IMR-90 (cell line): ENCODE measurements around the gene THRAP3. TPM values are rescaled to one million over a fixed set of nuclear protein-coding genes. Genes with fewer than 3 reads are reported as not detected.

Source experiments
- ATAC-seq: fragments of 200-7000 bp; cut with Tn5 transposase; 2 replicates; pipeline ENCODE4 v1.9.1; 2020; ENCODE audit warnings: low read depth, mild to moderate bottlenecking, moderate library complexity
- BruUV-seq: library from RNA; stranded (reverse); fragments of 400-500 nt; replicated peaks from 2 replicates; lab custom pipeline; 2021; lab: Mats Ljungman, UMichigan
- CTCF ChIA-PET: fragments of 300-600 bp; formaldehyde crosslinking; extraction: SDS; loops from one replicate; lab custom pipeline; 2021; ENCODE audit warnings: antibody characterized with exemption; lab: Yijun Ruan, JAX
- POLR2A ChIA-PET: fragments of 300-600 bp; sonication (Branson Sonifier 250); formaldehyde crosslinking; loops from one replicate; lab custom pipeline; 2022; ENCODE audit warnings: antibody characterized with exemption; ENCODE audit not compliant: unreplicated experiment; lab: Charles Lee
- DNase-seq: peaks from one replicate; pipeline ENCODE4 v3.0.0; 2013
- H2AFZ ChIP-seq: replicated peaks from 2 replicates; pipeline ENCODE3; 2013; ENCODE audit warnings: low read length, mild to moderate bottlenecking; ENCODE audit not compliant: poor library complexity
- H2AK5ac ChIP-seq: 2 replicates; pipeline ENCODE4 v1.6.1; 2013; ENCODE audit warnings: low read depth, low read length, inconsistent platforms
- H2AK9ac ChIP-seq: replicated peaks from 2 replicates; pipeline ENCODE3; 2013; ENCODE audit warnings: mild to moderate bottlenecking, low read depth, low read length, moderate library complexity; ENCODE audit not compliant: poor library complexity
- H2BK120ac ChIP-seq: 2 replicates; pipeline ENCODE4 v1.6.1; 2013; ENCODE audit warnings: low read depth, low read length, inconsistent platforms
- H2BK15ac ChIP-seq: 3 replicates; pipeline ENCODE4 v1.6.1; 2013; ENCODE audit warnings: low read depth, low read length, inconsistent platforms
- H2BK20ac ChIP-seq: 2 replicates; pipeline ENCODE4 v1.6.1; 2013; ENCODE audit warnings: low read depth, mild to moderate bottlenecking, inconsistent platforms, low read length, moderate library complexity
- H2BK5ac ChIP-seq: 2 replicates; pipeline ENCODE4 v1.6.1; 2013; ENCODE audit warnings: mild to moderate bottlenecking, low read depth, low read length, inconsistent platforms; ENCODE audit not compliant: poor library complexity, severe bottlenecking
- H3K14ac ChIP-seq: replicated peaks from 2 replicates; pipeline ENCODE4 v1.6.1; 2013; ENCODE audit warnings: low read depth, low read length, inconsistent platforms
- H3K18ac ChIP-seq: 2 replicates; pipeline ENCODE4 v1.6.1; 2013; ENCODE audit warnings: low read depth, low read length, control low read depth
- H3K23ac ChIP-seq: 2 replicates; pipeline ENCODE4 v1.6.1; 2013; ENCODE audit warnings: low read depth, low read length, inconsistent platforms
- H3K27ac ChIP-seq: 2 replicates; pipeline ENCODE4 v1.5.1; 2013; ENCODE audit warnings: mild to moderate bottlenecking, control low read depth, low read length; ENCODE audit not compliant: insufficient read depth
- H3K27me3 ChIP-seq: 2 replicates; pipeline ENCODE4 v1.6.1; 2013; ENCODE audit warnings: low read length; ENCODE audit not compliant: control insufficient read depth, insufficient read depth
- H3K36me3 ChIP-seq: 2 replicates; pipeline ENCODE4 v1.6.1; 2013; ENCODE audit warnings: low read length, mixed read lengths; ENCODE audit not compliant: control insufficient read depth, insufficient read depth
- H3K4ac ChIP-seq: 2 replicates; pipeline ENCODE4 v1.6.1; 2013; ENCODE audit warnings: low read depth, low read length, inconsistent platforms
- H3K4me1 ChIP-seq: 2 replicates; pipeline ENCODE4 v1.6.1; 2013; ENCODE audit warnings: low read length, mixed read lengths; ENCODE audit not compliant: control insufficient read depth, insufficient read depth
- H3K4me2 ChIP-seq: 2 replicates; pipeline ENCODE4 v1.6.1; 2013; ENCODE audit warnings: low read depth, mild to moderate bottlenecking, control low read depth, low read length, moderate library complexity
- H3K4me3 ChIP-seq: 2 replicates; pipeline ENCODE4 v1.5.1; 2013; ENCODE audit warnings: low read depth, mild to moderate bottlenecking, control low read depth, low read length, moderate library complexity; ENCODE audit not compliant: insufficient read depth
- H3K56ac ChIP-seq: 2 replicates; pipeline ENCODE4 v1.6.1; 2013; ENCODE audit warnings: low read length, inconsistent platforms; ENCODE audit not compliant: insufficient read depth; ENCODE audit errors: extremely low read depth
- H3K79me1 ChIP-seq, 2 experiments: 2 replicates each; pipeline ENCODE4 v1.6.1; 2013; ENCODE audit warnings: low read length in 2 of 2, inconsistent platforms in 1 of 2, low read depth in 1 of 2
- H3K9ac ChIP-seq: 2 replicates; pipeline ENCODE4 v1.6.1; 2013; ENCODE audit warnings: low read depth, low read length, control low read depth
- H3K9me1 ChIP-seq: 2 replicates; pipeline ENCODE4 v1.6.1; 2013; ENCODE audit warnings: low read length, inconsistent platforms; ENCODE audit not compliant: insufficient read depth
- H3K9me3 ChIP-seq: 2 replicates; pipeline ENCODE4 v1.6.1; 2013; ENCODE audit warnings: low read length; ENCODE audit not compliant: control insufficient read depth, insufficient read depth
- H4K20me1 ChIP-seq: 2 replicates; pipeline ENCODE4 v1.6.1; 2013; ENCODE audit warnings: low read length, inconsistent platforms; ENCODE audit not compliant: insufficient read depth
- H4K5ac ChIP-seq: 2 replicates; pipeline ENCODE4 v1.6.1; 2013; ENCODE audit warnings: mild to moderate bottlenecking, low read depth, low read length, control low read depth
- H4K8ac ChIP-seq, 2 experiments: 2 replicates each; pipeline ENCODE4 v1.6.1; 2013; ENCODE audit warnings: low read depth in 2 of 2, low read length in 2 of 2, control low read depth in 1 of 2, inconsistent platforms in 1 of 2
- H4K91ac ChIP-seq: 2 replicates; pipeline ENCODE4 v1.6.1; 2013; ENCODE audit warnings: low read depth, low read length, inconsistent platforms; ENCODE audit not compliant: insufficient read depth
- BHLHE40 ChIP-seq: fragments of 150-350 bp; IDR thresholded peaks from 2 replicates; pipeline ENCODE4 v1.6.1; 2016; ENCODE audit warnings: mild to moderate bottlenecking, low read depth, low read length
- CEBPB ChIP-seq: IDR thresholded peaks from 2 replicates; pipeline ENCODE4 v1.6.1; 2012; ENCODE audit warnings: low read depth, low read length, improper control_type of control experiment
- CHD1 ChIP-seq: IDR thresholded peaks from 2 replicates; pipeline ENCODE4 v1.6.1; 2012; ENCODE audit warnings: low read depth, low read length, improper control_type of control experiment
- FOS ChIP-seq: fragments of 150-350 bp; IDR thresholded peaks from 2 replicates; pipeline ENCODE4 v1.6.1; 2016; ENCODE audit warnings: low read depth, low read length
- MAFK ChIP-seq: IDR thresholded peaks from 2 replicates; pipeline ENCODE4 v1.6.1; 2012; ENCODE audit warnings: low read depth, low read length, improper control_type of control experiment
- MAZ ChIP-seq: IDR thresholded peaks from 2 replicates; pipeline ENCODE4 v1.6.1; 2012; ENCODE audit warnings: low read depth, mild to moderate bottlenecking, low read length, improper control_type of control experiment, moderate library complexity, borderline replicate concordance
- MXI1 ChIP-seq: IDR thresholded peaks from 2 replicates; pipeline ENCODE4 v1.6.1; 2012; ENCODE audit warnings: low read depth, mild to moderate bottlenecking, low read length, moderate library complexity, borderline replicate concordance
- NFE2L2 ChIP-seq: fragments of 150-350 bp; IDR thresholded peaks from 2 replicates; pipeline ENCODE4 v1.6.1; 2016; ENCODE audit warnings: low read depth, mild to moderate bottlenecking, low read length
- POLR2A ChIP-seq: IDR thresholded peaks from 2 replicates; pipeline ENCODE4 v1.6.1; 2012; ENCODE audit warnings: mild to moderate bottlenecking, low read depth, low read length
- RAD21 ChIP-seq: IDR thresholded peaks from 2 replicates; pipeline ENCODE4 v1.6.1; 2012; ENCODE audit warnings: low read length, improper control_type of control experiment
- RCOR1 ChIP-seq: IDR thresholded peaks from 2 replicates; pipeline ENCODE4 v1.6.1; 2012; ENCODE audit warnings: mild to moderate bottlenecking, low read length, improper control_type of control experiment; ENCODE audit not compliant: insufficient replicate concordance
- RFX5 ChIP-seq: IDR thresholded peaks from 2 replicates; pipeline ENCODE4 v1.8.0; 2012; ENCODE audit warnings: low read depth, mild to moderate bottlenecking, low read length, moderate library complexity
- SMC3 ChIP-seq: fragments of 150-350 bp; IDR thresholded peaks from 2 replicates; pipeline ENCODE4 v1.6.1; 2016; ENCODE audit warnings: low read depth, mild to moderate bottlenecking, antibody characterized with exemption, low read length, moderate library complexity
- USF2 ChIP-seq: fragments of 150-350 bp; IDR thresholded peaks from 2 replicates; pipeline ENCODE4 v1.6.1; 2017; ENCODE audit warnings: mild to moderate bottlenecking, antibody characterized with exemption, low read length, low read depth
- WGBS, 2 experiments: methylation state at CpG; one replicate each; pipeline versions ENCODE4 v1.1.5 to v1.1.7; 2013; ENCODE audit warnings: missing lambda C conversion rate in 2 of 2; ENCODE audit not compliant: insufficient read length in 1 of 2; ENCODE audit errors: extremely low coverage in 2 of 2; 5-methylcytosine and 5-hydroxymethylcytosine counted together
- dilution Hi-C: fragments of 300-500 bp; cut with HindIII; formaldehyde crosslinking; loops from one replicate; pipeline ENCODE4 v1.14.3; 2018; ENCODE audit warnings: low sequenced_read_pairs; ENCODE audit not compliant: unreplicated experiment
- in situ Hi-C: fragments of 300-500 bp; cut with MboI; formaldehyde crosslinking; loops from 3 replicates; pipeline ENCODE4 v1.14.3; 2019; ENCODE audit warnings: low sequenced_read_pairs, inconsistent platforms, mixed read lengths
- intact Hi-C: fragments of 100-400 bp; cut with micrococcal nuclease; formaldehyde crosslinking; loops from 2 replicates; pipeline ENCODE4 v1.10.0; 2022
- polyA plus RNA-seq, 3 experiments: library from polyadenylated mRNA; depleted of rRNA; stranded (reverse); fragments of >200 nt; gene quantifications; 2 replicates each; pipeline ENCODE4 v1.2.3, GENCODE V29; 2012; ENCODE audit warnings: low replicate concordance in 1 of 3
- total RNA-seq: library from RNA; depleted of rRNA; stranded (reverse); fragments of >200 nt; gene quantifications from 2 replicates; pipeline ENCODE4 v1.2.3, GENCODE V29; 2012
- TF ChIP-seq, protein P1 (sequence below): fragments of 150-350 bp; IDR thresholded peaks from 2 replicates; pipeline ENCODE4 v1.6.1; 2016; ENCODE audit warnings: low read depth, mild to moderate bottlenecking, low read length, moderate library complexity, borderline replicate concordance
- TF ChIP-seq, protein P2 (sequence below): conservative IDR thresholded peaks from 2 replicates; pipeline ENCODE4 v1.5.1; 2012; ENCODE audit warnings: mild to moderate bottlenecking, low read depth, low read length, improper control_type of control experiment

THRAP3 gene
- total and polyA plus RNA-seq, 2 of the 4 experiments (the other 2 are of a cell fraction), result 60.6 to 66.5 TPM

GRCh38 chr1:36320767-36321118, 96.5 kb downstream of the THRAP3 start:
- Histone ChIP-seq H3K9me3 (no peaks in the 10 kb centered on the region), H4K91ac (peak overlapping the region; percentile 49), H3K9me1 (peaks cover 11% of the 10 kb centered on the region; the same call in 1 of the 2 replicates), H3K18ac (peak overlapping the region; percentile 32; the same call in 1 of the 2 replicates), H3K56ac (no peak overlapping the region), H3K4ac (peak overlapping the region; percentile 71), H4K5ac (no peak overlapping the region), H2BK20ac (no peak overlapping the region), H3K23ac (no peak overlapping the region), H2BK120ac (peak overlapping the region; percentile 17; the same call in 1 of the 2 replicates), H2AK9ac (peak overlapping the region; percentile 99), H3K79me1 (peaks cover 0 to 52% of the 10 kb centered on the region in 2 experiments; a peak in 3 of 4 replicates), H4K8ac (peak overlapping the region; percentile 24 to 61), H2BK15ac (no peak overlapping the region), H2AK5ac (peak overlapping the region; percentile 37), H3K4me2 (peak overlapping the region; percentile 68), H3K9ac (no peak overlapping the region), H3K4me1 (peaks cover 24% of the 10 kb centered on the region), H3K27me3 (no peaks in the 10 kb centered on the region), H2BK5ac (peak overlapping the region; percentile 21), H4K20me1 (peaks cover 7% of the 10 kb centered on the region), H2AFZ (peak overlapping the region; percentile 86), H3K14ac (peak overlapping the region; percentile 53; the same call in 1 of the 2 replicates), H3K36me3 (peaks cover 9% of the 10 kb centered on the region), H3K4me3 (no peak overlapping the region), H3K27ac (peak overlapping the region; percentile 21; the same call in 1 of the 2 replicates)
- intact Hi-C loops (loop anchor here (1.0 to 5.0 kb wide), 3 partner anchors 47 to 100 kb away; partner anchors contain the start of gene STK40), in situ Hi-C loops (no loop called here), dilution Hi-C loops (no loop called here)
- CTCF ChIA-PET, result no interaction called here
- 0% methylated on average over 4 of the region's 23 CpGs; no CpG with 5 or more reads in 1 of the 2 experiments for WGBS, 2 experiments
- DNase-seq, result no peak
- ATAC-seq, result no peak
- POLR2A ChIA-PET, result no interaction called here
- TF ChIP-seq USF2 (no peak), SMC3 (no peak), MAZ (no peak), MXI1 (no peak), NFE2L2 (no peak), FOS (no peak), BHLHE40 (no peak), POLR2A (no peak), CHD1 (no peak), RCOR1 (no peak), RFX5 (no peak), RAD21 (no peak), MAFK (no peak), CEBPB (no peak)
- TF ChIP-seq, protein P1, sequence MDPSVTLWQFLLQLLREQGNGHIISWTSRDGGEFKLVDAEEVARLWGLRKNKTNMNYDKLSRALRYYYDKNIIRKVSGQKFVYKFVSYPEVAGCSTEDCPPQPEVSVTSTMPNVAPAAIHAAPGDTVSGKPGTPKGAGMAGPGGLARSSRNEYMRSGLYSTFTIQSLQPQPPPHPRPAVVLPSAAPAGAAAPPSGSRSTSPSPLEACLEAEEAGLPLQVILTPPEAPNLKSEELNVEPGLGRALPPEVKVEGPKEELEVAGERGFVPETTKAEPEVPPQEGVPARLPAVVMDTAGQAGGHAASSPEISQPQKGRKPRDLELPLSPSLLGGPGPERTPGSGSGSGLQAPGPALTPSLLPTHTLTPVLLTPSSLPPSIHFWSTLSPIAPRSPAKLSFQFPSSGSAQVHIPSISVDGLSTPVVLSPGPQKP, result no peak
- TF ChIP-seq, protein P2, sequence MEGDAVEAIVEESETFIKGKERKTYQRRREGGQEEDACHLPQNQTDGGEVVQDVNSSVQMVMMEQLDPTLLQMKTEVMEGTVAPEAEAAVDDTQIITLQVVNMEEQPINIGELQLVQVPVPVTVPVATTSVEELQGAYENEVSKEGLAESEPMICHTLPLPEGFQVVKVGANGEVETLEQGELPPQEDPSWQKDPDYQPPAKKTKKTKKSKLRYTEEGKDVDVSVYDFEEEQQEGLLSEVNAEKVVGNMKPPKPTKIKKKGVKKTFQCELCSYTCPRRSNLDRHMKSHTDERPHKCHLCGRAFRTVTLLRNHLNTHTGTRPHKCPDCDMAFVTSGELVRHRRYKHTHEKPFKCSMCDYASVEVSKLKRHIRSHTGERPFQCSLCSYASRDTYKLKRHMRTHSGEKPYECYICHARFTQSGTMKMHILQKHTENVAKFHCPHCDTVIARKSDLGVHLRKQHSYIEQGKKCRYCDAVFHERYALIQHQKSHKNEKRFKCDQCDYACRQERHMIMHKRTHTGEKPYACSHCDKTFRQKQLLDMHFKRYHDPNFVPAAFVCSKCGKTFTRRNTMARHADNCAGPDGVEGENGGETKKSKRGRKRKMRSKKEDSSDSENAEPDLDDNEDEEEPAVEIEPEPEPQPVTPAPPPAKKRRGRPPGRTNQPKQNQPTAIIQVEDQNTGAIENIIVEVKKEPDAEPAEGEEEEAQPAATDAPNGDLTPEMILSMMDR, result no peak
- BruUV-seq, result no TSS peak
